K562 (cell line): ENCODE results near the gene ANKRD27. TPM values are rescaled to one million over a fixed set of nuclear protein-coding genes. Genes with fewer than 3 reads are reported as not detected.

ENCODE experiments used
- ATAC-seq: fragments of 200-7000 bp; cut with Tn5 transposase; 3 replicates; pipeline ENCODE4 v1.9.1; 2020; ENCODE audit warnings: moderate library complexity
- BruUV-seq: library from RNA; stranded (reverse); fragments of 400-500 nt; replicated peaks from 2 replicates; lab custom pipeline; 2021; lab: Mats Ljungman, UMichigan
- CTCF ChIA-PET: fragments of 300-600 bp; formaldehyde crosslinking; extraction: SDS; loops from one replicate; lab custom pipeline; 2021; ENCODE audit warnings: low intra/inter-chr PET ratio; lab: Yijun Ruan, JAX
- POLR2A ChIA-PET: fragments of 300-600, 350-650 bp; sonication (Branson Sonifier 250); formaldehyde crosslinking; extraction: SDS; loops from one replicate; lab custom pipeline; 2021; ENCODE audit warnings: antibody characterized with exemption, inconsistent platforms; lab: Yijun Ruan, JAX
- DNase-seq, 4 experiments: peaks; one replicate each; pipeline versions ENCODE4 v3.0.0 to v3.0.0-alpha.2; 2011 to 2018; ENCODE audit warnings: low spot score in 3 of 4, mixed read lengths in 3 of 4; ENCODE audit errors: extremely low read depth in 1 of 4
- FAIRE-seq: peaks from 2 replicates; lab custom pipeline; 2011; peaks lifted over from hg19 to GRCh38; lab: Jason Lieb, UNC
- H2AFZ ChIP-seq: 2 replicates; pipeline ENCODE4 v1.6.0; 2011; ENCODE audit warnings: low read depth, low read length, control low read depth, inconsistent platforms
- H3K27ac ChIP-seq: fragments of 200-600 bp; 3 replicates; pipeline ENCODE4 v1.8.0; 2011; ENCODE audit warnings: low read depth, mild to moderate bottlenecking, control low read depth, inconsistent platforms, low read length, moderate library complexity, mixed read lengths; ENCODE audit errors: extremely low read depth
- H3K27me3 ChIP-seq, 2 experiments: fragments of 300-600 bp in 1 of 2; 2 replicates in 1 of 2; 3 replicates in 1 of 2; pipeline versions ENCODE4 v1.6.0 to v1.8.0; 2011; ENCODE audit warnings: inconsistent platforms in 2 of 2, low read length in 2 of 2, mild to moderate bottlenecking in 1 of 2, mixed read lengths in 1 of 2, moderate library complexity in 1 of 2; ENCODE audit not compliant: control insufficient read depth in 2 of 2, insufficient read depth in 2 of 2
- H3K36me3 ChIP-seq: fragments of 300-600 bp; 3 replicates; pipeline ENCODE4 v1.8.0; 2011; ENCODE audit warnings: mild to moderate bottlenecking, low read length, inconsistent platforms; ENCODE audit not compliant: control insufficient read depth, insufficient read depth
- H3K4me1 ChIP-seq, 2 experiments: fragments of 200-600 bp in 1 of 2; replicated peaks in 1 of 2; 2 replicates in 1 of 2; 3 replicates in 1 of 2; pipeline versions ENCODE4 v1.5.1 to v1.8.0; 2011; ENCODE audit warnings: inconsistent platforms in 2 of 2, low read length in 2 of 2, mild to moderate bottlenecking in 1 of 2, mixed read lengths in 1 of 2, moderate library complexity in 1 of 2; ENCODE audit not compliant: control insufficient read depth in 2 of 2, insufficient read depth in 2 of 2
- H3K4me2 ChIP-seq: 2 replicates; pipeline ENCODE4 v1.6.1; 2011; ENCODE audit warnings: low read length, control low read depth, inconsistent platforms, mixed read lengths; ENCODE audit not compliant: insufficient read depth
- H3K4me3 ChIP-seq: fragments of 200-600 bp; sonication (generic), shearing (Covaris generic); 2 replicates; pipeline ENCODE4 v1.5.1; 2016; ENCODE audit warnings: control low read depth, inconsistent platforms
- H3K79me2 ChIP-seq: fragments of 200-600 bp; 3 replicates; pipeline ENCODE4 v1.8.0; 2011; ENCODE audit warnings: low read length, inconsistent platforms; ENCODE audit not compliant: control insufficient read depth, insufficient read depth
- H3K9ac ChIP-seq, 2 experiments: 2 replicates each; pipeline versions ENCODE4 v1.6.0 to v1.6.1; 2011; ENCODE audit warnings: low read depth in 2 of 2, low read length in 2 of 2, control low read depth in 1 of 2, inconsistent platforms in 1 of 2, mild to moderate bottlenecking in 1 of 2, mixed read lengths in 1 of 2; ENCODE audit not compliant: insufficient read depth in 1 of 2
- H3K9me1 ChIP-seq: one replicate; pipeline ENCODE4 v1.6.0; 2011; ENCODE audit warnings: inconsistent platforms, mild to moderate bottlenecking, low read length, moderate library complexity; ENCODE audit not compliant: control insufficient read depth, insufficient read depth
- H3K9me3 ChIP-seq: replicated peaks from 2 replicates; pipeline ENCODE4 v1.5.1; 2011; ENCODE audit warnings: low read depth, low read length, inconsistent platforms; ENCODE audit not compliant: control insufficient read depth, insufficient read depth
- H4K20me1 ChIP-seq: replicated peaks from 2 replicates; pipeline ENCODE4 v1.6.1; 2011; ENCODE audit warnings: low read length, inconsistent platforms, mixed read lengths; ENCODE audit not compliant: control insufficient read depth, insufficient read depth
- CBX3 ChIP-seq, 2 experiments: IDR thresholded peaks; 1 replicate in 1 of 2; 2 replicates in 1 of 2; pipeline ENCODE4 v1.6.1; 2012; ENCODE audit warnings: inconsistent platforms in 2 of 2, low read length in 2 of 2, borderline replicate concordance in 1 of 2, control low read depth in 1 of 2
- FOXA1 ChIP-seq: fragments of 450-650 bp; IDR thresholded peaks from 2 replicates; pipeline ENCODE4 v1.6.1; 2016; ENCODE audit warnings: mild to moderate bottlenecking, borderline replicate concordance
- GATAD2A ChIP-seq: fragments of 450-650 bp; IDR thresholded peaks from 2 replicates; pipeline ENCODE4 v1.6.1; 2017
- POLR3G ChIP-seq: IDR thresholded peaks from 2 replicates; pipeline ENCODE4 v1.6.1; 2011; ENCODE audit not compliant: insufficient read length, insufficient replicate concordance; ENCODE audit errors: extremely low read depth
- POU5F1 ChIP-seq: fragments of 150-350 bp; IDR thresholded peaks from 2 replicates; pipeline ENCODE4 v1.6.1; 2014; ENCODE audit warnings: borderline replicate concordance, low read length, low read depth, mild to moderate bottlenecking; ENCODE audit not compliant: partially characterized antibody
- RBM39 ChIP-seq: fragments of 200-400 bp; formaldehyde crosslinking; optimal IDR thresholded peaks from 2 replicates; pipeline ENCODE3; 2018; ENCODE audit warnings: low read depth, low read length
- STAT5A ChIP-seq: IDR thresholded peaks from 2 replicates; pipeline ENCODE4 v1.6.1; 2012; ENCODE audit warnings: low read length, inconsistent platforms, borderline replicate concordance
- TCFL5 ChIP-seq: fragments of 250-450 bp; sonication (Bioruptor Pico); conservative IDR thresholded peaks from 2 replicates; pipeline ENCODE4 v1.6.1; 2021; ENCODE audit warnings: mild to moderate bottlenecking, moderate library complexity, matching md5 sums
- TFAM ChIP-seq: fragments of 250-450 bp; sonication (Bioruptor Pico); conservative IDR thresholded peaks from 2 replicates; pipeline ENCODE4 v1.5.0; 2021; ENCODE audit warnings: mild to moderate bottlenecking, moderate library complexity
- TOE1 ChIP-seq, 2 experiments: fragments of 450-650 bp in 1 of 2; sonication (generic) in 1 of 2; formaldehyde crosslinking in 1 of 2; IDR thresholded peaks; 2 replicates each; pipeline versions ENCODE4 v1.7.1 to v1.8.0; 2016 to 2022; ENCODE audit warnings: borderline replicate concordance in 2 of 2, mild to moderate bottlenecking in 2 of 2, antibody characterized with exemption in 1 of 2, inconsistent platforms in 1 of 2, low read depth in 1 of 2, missing genetic modification reagents in 1 of 2, moderate library complexity in 1 of 2
- XRCC5 ChIP-seq: fragments of 200-400 bp; formaldehyde crosslinking; IDR thresholded peaks from 2 replicates; pipeline ENCODE4 v1.6.1; 2017; ENCODE audit warnings: low read depth, mild to moderate bottlenecking, low read length
- ZC3H8 ChIP-seq: fragments of 450-650 bp; IDR thresholded peaks from 2 replicates; pipeline ENCODE4 v1.6.1; 2017
- ZNF134 ChIP-seq: fragments of 250-450 bp; sonication (Bioruptor Pico); conservative IDR thresholded peaks from 2 replicates; pipeline ENCODE4 v1.4.0; 2020
- ZNF282 ChIP-seq: sonication (generic); formaldehyde crosslinking; IDR thresholded peaks from 2 replicates; pipeline ENCODE4 v1.8.1; 2023; ENCODE audit warnings: missing genetic modification reagents
- WGBS: fragments of 100-300 bp; shearing (Covaris generic); methylation state at CpG from one replicate; pipeline ENCODE4 v1.1.6; 2016; ENCODE audit warnings: low coverage, mixed read lengths; ENCODE audit not compliant: insufficient coverage; ENCODE audit errors: missing lambda C conversion rate; 5-methylcytosine and 5-hydroxymethylcytosine counted together
- in situ Hi-C: fragments of 300-500 bp; cut with MboI; formaldehyde crosslinking; loops from 4 replicates; pipeline ENCODE4 v1.15.0; 2018; ENCODE audit warnings: inconsistent platforms, mixed read lengths
- intact Hi-C: fragments of 100-400 bp; cut with micrococcal nuclease; formaldehyde crosslinking; loops from 2 replicates; pipeline ENCODE4 v1.14.2; 2022
- polyA plus RNA-seq, 8 experiments: library from polyadenylated mRNA; depleted of rRNA in 4 of 8; stranded (reverse) in 5 of 8; unstranded in 3 of 8; fragments of >200 nt; fragmentation: Nextera tagmentation in 2 of 8; fragmentation: Illumina TruSeq in 1 of 8; extraction: Ambion mirVana in 2 of 8; extraction: Trizol in 1 of 8; gene quantifications; 2 replicates each; pipeline versions ENCODE4 v1.2.1 to v1.2.3, GENCODE V29; 2011 to 2014; ENCODE audit warnings: inconsistent platforms in 1 of 8, missing spikeins in 1 of 8
- total RNA-seq, 7 experiments: library from RNA; depleted of rRNA in 6 of 7; stranded (reverse); fragments of >200 nt in 6 of 7; fragmentation: Illumina TruSeq in 2 of 7; extraction: Trizol in 2 of 7; gene quantifications; 2 replicates each; pipeline versions ENCODE4 v1.2.1 to v1.2.3, GENCODE V29; 2011 to 2021; ENCODE audit warnings: low replicate concordance in 1 of 7
- TF ChIP-seq, protein P1 (sequence below): sonication (generic); formaldehyde crosslinking; IDR thresholded peaks from 2 replicates; pipeline ENCODE4 v1.8.1; 2023; ENCODE audit warnings: mild to moderate bottlenecking, missing genetic modification reagents
- TF ChIP-seq, protein P2 (sequence below): fragments of 450-650 bp; conservative IDR thresholded peaks from 2 replicates; pipeline ENCODE4 v1.6.1; 2016; ENCODE audit warnings: missing genetic modification characterization, low read depth, mild to moderate bottlenecking, control low read depth, missing compliant biosample characterization
- TF ChIP-seq, protein P3 (sequence below): fragments of 450-650 bp; IDR thresholded peaks from 2 replicates; pipeline ENCODE4 v1.6.1; 2018; ENCODE audit warnings: mild to moderate bottlenecking, low read depth; ENCODE audit not compliant: partially characterized antibody

Gene ANKRD27
- total and polyA plus RNA-seq, 9 of the 15 experiments (the other 6 are each of a cell fraction or from before 2014, with no cell fraction given): 5.3 to 71.3 (median 54.2) TPM

DNA sequence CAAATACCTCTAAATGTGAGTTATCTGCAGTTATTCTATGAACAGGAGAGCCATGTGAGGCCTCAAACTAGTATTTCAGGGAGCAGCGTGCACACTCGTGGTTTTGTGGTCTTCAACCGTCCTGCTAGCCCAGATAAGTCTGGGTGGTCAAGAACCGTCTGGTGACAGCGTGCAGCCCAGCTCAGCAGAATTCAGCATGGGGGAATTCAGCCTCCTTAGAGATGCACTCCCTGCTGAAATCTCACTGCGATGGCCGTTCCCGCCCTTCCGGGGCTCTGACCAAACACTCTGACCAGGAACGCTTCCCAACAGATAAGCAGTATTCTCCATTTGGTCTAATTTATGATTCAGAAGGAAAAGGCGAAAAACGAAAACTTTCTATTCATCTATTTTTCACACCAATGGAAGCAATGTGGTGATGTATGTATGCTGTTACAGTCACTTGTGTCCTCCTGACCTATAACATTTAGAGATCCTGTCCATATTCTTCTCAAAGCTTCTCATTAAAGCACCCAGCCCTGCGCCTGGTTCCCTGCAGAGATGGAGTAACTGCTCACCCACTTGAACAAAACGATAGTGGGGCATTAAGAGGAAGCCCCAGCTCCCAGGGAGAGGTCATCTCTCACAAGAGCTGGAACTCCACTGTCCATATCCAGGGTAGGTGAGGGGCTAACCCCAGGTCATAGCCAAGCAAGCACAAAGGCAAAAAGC lies 2.9 kb downstream of the ANKRD27 start:
- H3K9me3 ChIP-seq: no peaks in the 10 kb centered on the region; the same call in 1 of the 2 replicates
- CTCF ChIA-PET: no interaction called here
- POLR2A ChIA-PET: interaction anchor here (0.6 to 1.8 kb wide), 3 partner anchors 18 to 72 kb away, joined by 3 to 6 read pairs (median 5); no protein-coding TSS in a partner anchor
- intact Hi-C loops: loop anchor here (1.0 to 5.0 kb wide), 3 partner anchors 44 to 90 kb away; partner anchors contain the start of gene PDCD5
- H4K20me1 ChIP-seq: peaks cover 2% of the 10 kb centered on the region; the same call in 1 of the 2 replicates
- peaks cover 79% of the 10 kb centered on the region for H3K79me2 ChIP-seq
- no peak overlapping the region for H2AFZ ChIP-seq
- BruUV-seq: no TSS peak
- FAIRE-seq (peak; percentile 98), ATAC-seq (peak; percentile 57), DNase-seq (peak in 3 of 4 experiments; percentile 26 to 95 (median 79))
- peaks cover 5% of the 10 kb centered on the region for H3K9me1 ChIP-seq
- in situ Hi-C loops: no loop called here
- peak overlapping the region; percentile 63 for H3K27ac ChIP-seq
- H3K4me2 ChIP-seq: peak overlapping the region; percentile 91
- H3K36me3 ChIP-seq: peaks cover 33% of the 10 kb centered on the region
- peaks cover 57 to 74% of the 10 kb centered on the region in 2 experiments for H3K4me1 ChIP-seq
- peak overlapping the region; percentile 36 to 90; a peak in 3 of 4 replicates for H3K9ac ChIP-seq
- WGBS: under 1% methylated on average over 14 of the region's 14 CpGs
- H3K27me3 ChIP-seq: no peaks in the 10 kb centered on the region
- peak overlapping the region; percentile 7; the same call in 1 of the 2 replicates for H3K4me3 ChIP-seq
- TF ChIP-seq ZNF282 (CRISPR knock-in tag) (no peak), CBX3 (IDR thresholded peaks at IDR 0.05; ENCODE audit: borderline replicate concordance in 1 of 2, low read length in 2 of 2) (peak in 1 of 2 experiments; percentile 82; a peak in 2 of 3 replicates), ZC3H8 (no peak), XRCC5 (no peak), TOE1 (IDR thresholded peaks at IDR 0.05; ENCODE audit: borderline replicate concordance) (peak; percentile 78), TOE1 (CRISPR knock-in tag; IDR thresholded peaks at IDR 0.05; ENCODE audit: borderline replicate concordance, low read depth) (no peak), RBM39 (no peak), POLR3G (no peak), FOXA1 (no peak), TCFL5 (no peak), ZNF134 (CRISPR knock-in tag) (no peak), GATAD2A (peak; percentile 14; the same call in 1 of the 2 replicates), TFAM (CRISPR knock-in tag) (no peak), POU5F1 (no peak), STAT5A (peak; percentile 81)
- TF ChIP-seq, protein P1, sequence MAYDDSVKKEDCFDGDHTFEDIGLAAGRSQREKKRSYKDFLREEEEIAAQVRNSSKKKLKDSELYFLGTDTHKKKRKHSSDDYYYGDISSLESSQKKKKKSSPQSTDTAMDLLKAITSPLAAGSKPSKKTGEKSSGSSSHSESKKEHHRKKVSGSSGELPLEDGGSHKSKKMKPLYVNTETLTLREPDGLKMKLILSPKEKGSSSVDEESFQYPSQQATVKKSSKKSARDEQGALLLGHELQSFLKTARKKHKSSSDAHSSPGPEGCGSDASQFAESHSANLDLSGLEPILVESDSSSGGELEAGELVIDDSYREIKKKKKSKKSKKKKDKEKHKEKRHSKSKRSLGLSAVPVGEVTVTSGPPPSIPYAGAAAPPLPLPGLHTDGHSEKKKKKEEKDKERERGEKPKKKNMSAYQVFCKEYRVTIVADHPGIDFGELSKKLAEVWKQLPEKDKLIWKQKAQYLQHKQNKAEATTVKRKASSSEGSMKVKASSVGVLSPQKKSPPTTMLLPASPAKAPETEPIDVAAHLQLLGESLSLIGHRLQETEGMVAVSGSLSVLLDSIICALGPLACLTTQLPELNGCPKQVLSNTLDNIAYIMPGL: no peak
- TF ChIP-seq, protein P2, sequence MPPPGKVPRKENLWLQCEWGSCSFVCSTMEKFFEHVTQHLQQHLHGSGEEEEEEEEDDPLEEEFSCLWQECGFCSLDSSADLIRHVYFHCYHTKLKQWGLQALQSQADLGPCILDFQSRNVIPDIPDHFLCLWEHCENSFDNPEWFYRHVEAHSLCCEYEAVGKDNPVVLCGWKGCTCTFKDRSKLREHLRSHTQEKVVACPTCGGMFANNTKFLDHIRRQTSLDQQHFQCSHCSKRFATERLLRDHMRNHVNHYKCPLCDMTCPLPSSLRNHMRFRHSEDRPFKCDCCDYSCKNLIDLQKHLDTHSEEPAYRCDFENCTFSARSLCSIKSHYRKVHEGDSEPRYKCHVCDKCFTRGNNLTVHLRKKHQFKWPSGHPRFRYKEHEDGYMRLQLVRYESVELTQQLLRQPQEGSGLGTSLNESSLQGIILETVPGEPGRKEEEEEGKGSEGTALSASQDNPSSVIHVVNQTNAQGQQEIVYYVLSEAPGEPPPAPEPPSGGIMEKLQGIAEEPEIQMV: no peak
- TF ChIP-seq, protein P3, sequence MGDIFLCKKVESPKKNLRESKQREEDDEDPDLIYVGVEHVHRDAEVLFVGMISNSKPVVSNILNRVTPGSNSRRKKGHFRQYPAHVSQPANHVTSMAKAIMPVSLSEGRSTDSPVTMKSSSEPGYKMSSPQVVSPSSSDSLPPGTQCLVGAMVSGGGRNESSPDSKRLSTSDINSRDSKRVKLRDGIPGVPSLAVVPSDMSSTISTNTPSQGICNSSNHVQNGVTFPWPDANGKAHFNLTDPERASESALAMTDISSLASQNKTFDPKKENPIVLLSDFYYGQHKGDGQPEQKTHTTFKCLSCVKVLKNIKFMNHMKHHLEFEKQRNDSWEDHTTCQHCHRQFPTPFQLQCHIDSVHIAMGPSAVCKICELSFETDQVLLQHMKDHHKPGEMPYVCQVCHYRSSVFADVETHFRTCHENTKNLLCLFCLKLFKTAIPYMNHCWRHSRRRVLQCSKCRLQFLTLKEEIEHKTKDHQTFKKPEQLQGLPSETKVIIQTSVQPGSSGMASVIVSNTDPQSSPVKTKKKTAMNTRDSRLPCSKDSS: no peak
